Upper lobe of left lung (tissue), 4 donors: ENCODE measurements around the gene ADD2.

Source experiments
- CTCF ChIP-seq, 6 experiments: fragments of 450-650 bp in 4 of 6; fragments of 200-600 bp in 2 of 6; sonication (generic) in 2 of 6; IDR thresholded peaks; one replicate each; pipeline ENCODE4 v1.5.1; 2016 to 2019; ENCODE audit warnings: antibody characterized with exemption in 6 of 6
- EP300 ChIP-seq, 4 donors: sonication (generic); formaldehyde crosslinking; IDR thresholded peaks; one replicate each; pipeline ENCODE4 v1.5.1; 2017; ENCODE audit warnings: antibody characterized with exemption in 4 of 4, control low read depth in 2 of 4
- POLR2AphosphoS5 ChIP-seq, 2 donors: sonication (generic); formaldehyde crosslinking; IDR thresholded peaks; one replicate each; pipeline ENCODE4 v1.5.1; 2017; ENCODE audit warnings: antibody characterized with exemption in 2 of 2

GRCh38 chr2:70745276-70745825 is 22.6 kb downstream of the ADD2 start:
- TF ChIP-seq CTCF (IDR thresholded peaks at IDR 0.05): no peak
- TF ChIP-seq POLR2AphosphoS5 (IDR thresholded peaks at IDR 0.05): no peak
- no peak for TF ChIP-seq EP300 (IDR thresholded peaks at IDR 0.05)
